ENCODE measurements around the gene TSPAN1. TPM values are rescaled to one million over a fixed set of nuclear protein-coding genes. Genes with fewer than 3 reads are reported as not detected.
A peak's percentile ranks its signal among the peaks of the same experiment; 100 is the strongest.

TSPAN1 gene
- total RNA-seq, 1 experiment from 2014 or later, result not detected

GRCh38 chr1:46196609-46197008 is 21.7 kb downstream of the TSPAN1 start:
- H3K9me3 ChIP-seq (ENCODE audit: low read length), result no peaks in the 10 kb centered on the region
- H3K4me3 ChIP-seq (ENCODE audit: low read length), result no peak overlapping the region
- no peaks in the 10 kb centered on the region for H3K9me2 ChIP-seq (replicated peaks; ENCODE audit: insufficient read depth, low read length)
- H3K79me2 ChIP-seq (ENCODE audit: low read length), result peaks cover 10% of the 10 kb centered on the region
- H3K4me2 ChIP-seq (ENCODE audit: low read depth, low read length, poor library complexity, severe bottlenecking), result no peak overlapping the region
- no peak overlapping the region for H2AFZ ChIP-seq (ENCODE audit: low read length)
- no peaks in the 10 kb centered on the region for H3K36me3 ChIP-seq (ENCODE audit: insufficient read depth, low read length)
- no peak overlapping the region for H3K27ac ChIP-seq (ENCODE audit: low read length)
- H3K9ac ChIP-seq (ENCODE audit: low read length), result no peak overlapping the region; the same call in 1 of the 2 replicates
- peaks cover 25% of the 10 kb centered on the region for H3K4me1 ChIP-seq (ENCODE audit: low read length)
- H4K20me1 ChIP-seq (ENCODE audit: insufficient read depth, low read depth, low read length), result no peaks in the 10 kb centered on the region
- H3K27me3 ChIP-seq (ENCODE audit: low read length), result no peaks in the 10 kb centered on the region
- DNase-seq, result no peak

GRCh38 chr1:46197560-46197963 is 22.7 kb downstream of the TSPAN1 start:
- DNase-seq, result no peak
- H2AFZ ChIP-seq (ENCODE audit: low read length), result peak overlapping the region; percentile 98; the same call in 1 of the 2 replicates
- H3K27ac ChIP-seq (ENCODE audit: low read length), result peak overlapping the region; percentile 60; the same call in 1 of the 2 replicates
- peak overlapping the region; percentile 98 for H3K9ac ChIP-seq (ENCODE audit: low read length)
- H3K36me3 ChIP-seq (ENCODE audit: insufficient read depth, low read length), result no peaks in the 10 kb centered on the region
- peak overlapping the region; percentile 99 for H3K4me3 ChIP-seq (ENCODE audit: low read length)
- peaks cover 10% of the 10 kb centered on the region for H3K79me2 ChIP-seq (ENCODE audit: low read length)
- peaks cover 25% of the 10 kb centered on the region for H3K4me1 ChIP-seq (ENCODE audit: low read length)
- no peaks in the 10 kb centered on the region for H3K9me3 ChIP-seq (ENCODE audit: low read length)
- peak overlapping the region; percentile 91 for H3K4me2 ChIP-seq (ENCODE audit: low read depth, low read length, poor library complexity, severe bottlenecking)
- no peaks in the 10 kb centered on the region for H3K27me3 ChIP-seq (ENCODE audit: low read length)
- no peaks in the 10 kb centered on the region for H4K20me1 ChIP-seq (ENCODE audit: insufficient read depth, low read depth, low read length)
- H3K9me2 ChIP-seq (replicated peaks; ENCODE audit: insufficient read depth, low read length), result no peaks in the 10 kb centered on the region

GRCh38 chr1:46197964-46198811 is 23.3 kb downstream of the TSPAN1 start, which contains the start of gene POMGNT1:
Gene POMGNT1 (minus strand): TSS chr1:46198434. CDS start chr1:46197821, 613 bp downstream.
- Histone ChIP-seq H3K9me2 (replicated peaks; ENCODE audit: insufficient read depth, low read length) (no peaks in the 10 kb centered on the region), H3K9ac (ENCODE audit: low read length) (peak within 1 kb of the TSS; percentile 98), H3K27me3 (ENCODE audit: low read length) (no peaks in the 10 kb centered on the region), H3K4me2 (ENCODE audit: low read depth, low read length, poor library complexity, severe bottlenecking) (peak within 1 kb of the TSS; percentile 91), H3K4me1 (ENCODE audit: low read length) (peaks cover 28% of the 10 kb centered on the region), H2AFZ (ENCODE audit: low read length) (peak within 1 kb of the TSS; percentile 98), H3K79me2 (ENCODE audit: low read length) (peaks cover 10% of the 10 kb centered on the region), H3K4me3 (ENCODE audit: low read length) (peak within 1 kb of the TSS; percentile 99), H3K27ac (ENCODE audit: low read length) (peak within 1 kb of the TSS; percentile 60; the same call in 1 of the 2 replicates), H3K36me3 (ENCODE audit: insufficient read depth, low read length) (no peaks in the 10 kb centered on the region), H4K20me1 (ENCODE audit: insufficient read depth, low read depth, low read length) (no peaks in the 10 kb centered on the region), H3K9me3 (ENCODE audit: low read length) (no peaks in the 10 kb centered on the region)
- DNase-seq, result peak; percentile 90

GRCh38 chr1:46199233-46199749 is 24.4 kb downstream of the TSPAN1 start:
- Histone ChIP-seq H3K9ac (ENCODE audit: low read length) (peak overlapping the region; percentile 86), H2AFZ (ENCODE audit: low read length) (no peak overlapping the region), H3K27ac (ENCODE audit: low read length) (no peak overlapping the region)

GRCh38 chr1:46203738-46204405 is 29.0 kb downstream of the TSPAN1 start:
- Histone ChIP-seq H4K20me1 (ENCODE audit: insufficient read depth, low read depth, low read length) (no peaks in the 10 kb centered on the region), H3K9me2 (replicated peaks; ENCODE audit: insufficient read depth, low read length) (no peaks in the 10 kb centered on the region), H3K36me3 (ENCODE audit: insufficient read depth, low read length) (no peaks in the 10 kb centered on the region), H3K79me2 (ENCODE audit: low read length) (no peaks in the 10 kb centered on the region), H2AFZ (ENCODE audit: low read length) (no peak overlapping the region; the same call in 1 of the 2 replicates), H3K4me2 (ENCODE audit: low read depth, low read length, poor library complexity, severe bottlenecking) (no peak overlapping the region), H3K9me3 (ENCODE audit: low read length) (no peaks in the 10 kb centered on the region), H3K9ac (ENCODE audit: low read length) (no peak overlapping the region), H3K27me3 (ENCODE audit: low read length) (no peaks in the 10 kb centered on the region), H3K4me3 (ENCODE audit: low read length) (no peak overlapping the region; the same call in 1 of the 2 replicates), H3K27ac (ENCODE audit: low read length) (no peak overlapping the region), H3K4me1 (ENCODE audit: low read length) (peaks cover 12% of the 10 kb centered on the region)
- no peak for DNase-seq

More at GRCh38 chr1:46199233-46199749, 24.4 kb downstream of the TSPAN1 start:
- H3K4me3 ChIP-seq (ENCODE audit: low read length), result peak overlapping the region; percentile 99
- H4K20me1 ChIP-seq (ENCODE audit: insufficient read depth, low read depth, low read length), result no peaks in the 10 kb centered on the region
- H3K4me1 ChIP-seq (ENCODE audit: low read length), result peaks cover 31% of the 10 kb centered on the region
- H3K27me3 ChIP-seq (ENCODE audit: low read length), result no peaks in the 10 kb centered on the region
- peaks cover 10% of the 10 kb centered on the region for H3K79me2 ChIP-seq (ENCODE audit: low read length)
- H3K36me3 ChIP-seq (ENCODE audit: insufficient read depth, low read length), result no peaks in the 10 kb centered on the region
- H3K4me2 ChIP-seq (ENCODE audit: low read depth, low read length, poor library complexity, severe bottlenecking), result peak overlapping the region; percentile 76
- H3K9me2 ChIP-seq (replicated peaks; ENCODE audit: insufficient read depth, low read length), result no peaks in the 10 kb centered on the region
- DNase-seq, result no peak
- no peaks in the 10 kb centered on the region for H3K9me3 ChIP-seq (ENCODE audit: low read length)

- no peak overlapping the region for H3K4me2 ChIP-seq (ENCODE audit: low read depth, low read length, poor library complexity, severe bottlenecking)
- no peaks in the 10 kb centered on the region for H4K20me1 ChIP-seq (ENCODE audit: insufficient read depth, low read depth, low read length)
- H3K36me3 ChIP-seq (ENCODE audit: insufficient read depth, low read length), result no peaks in the 10 kb centered on the region
- no peak overlapping the region for H3K27ac ChIP-seq (ENCODE audit: low read length)
- H3K9me3 ChIP-seq (ENCODE audit: low read length), result no peaks in the 10 kb centered on the region
- DNase-seq, result no peak
- no peak overlapping the region for H2AFZ ChIP-seq (ENCODE audit: low read length)
- H3K27me3 ChIP-seq (ENCODE audit: low read length), result no peaks in the 10 kb centered on the region
- H3K4me1 ChIP-seq (ENCODE audit: low read length), result peaks cover 7% of the 10 kb centered on the region
- H3K9ac ChIP-seq (ENCODE audit: low read length), result no peak overlapping the region
- no peak overlapping the region for H3K4me3 ChIP-seq (ENCODE audit: low read length)
- no peaks in the 10 kb centered on the region for H3K79me2 ChIP-seq (ENCODE audit: low read length)
- no peaks in the 10 kb centered on the region for H3K9me2 ChIP-seq (replicated peaks; ENCODE audit: insufficient read depth, low read length)
Observed at GRCh38 chr1:46204406-46204742, 29.5 kb downstream of the TSPAN1 start.

- H3K27me3 ChIP-seq (ENCODE audit: low read length), result no peaks in the 10 kb centered on the region
- no peaks in the 10 kb centered on the region for H4K20me1 ChIP-seq (ENCODE audit: insufficient read depth, low read depth, low read length)
- peaks cover 6% of the 10 kb centered on the region for H3K4me1 ChIP-seq (ENCODE audit: low read length)
- H3K9ac ChIP-seq (ENCODE audit: low read length), result no peak overlapping the region
- no peaks in the 10 kb centered on the region for H3K9me3 ChIP-seq (ENCODE audit: low read length)
- no peak for DNase-seq
- H3K36me3 ChIP-seq (ENCODE audit: insufficient read depth, low read length), result no peaks in the 10 kb centered on the region
- H3K9me2 ChIP-seq (replicated peaks; ENCODE audit: insufficient read depth, low read length), result no peaks in the 10 kb centered on the region
- no peak overlapping the region for H3K4me2 ChIP-seq (ENCODE audit: low read depth, low read length, poor library complexity, severe bottlenecking)
- no peak overlapping the region for H2AFZ ChIP-seq (ENCODE audit: low read length)
- H3K27ac ChIP-seq (ENCODE audit: low read length), result no peak overlapping the region
- H3K4me3 ChIP-seq (ENCODE audit: low read length), result no peak overlapping the region
- H3K79me2 ChIP-seq (ENCODE audit: low read length), result no peaks in the 10 kb centered on the region
Observed at GRCh38 chr1:46205141-46205540, 30.3 kb downstream of the TSPAN1 start.

GRCh38 chr1:46205791-46206190 is 30.9 kb downstream of the TSPAN1 start:
- H3K9ac ChIP-seq (ENCODE audit: low read length), result no peak overlapping the region
- no peaks in the 10 kb centered on the region for H3K27me3 ChIP-seq (ENCODE audit: low read length)
- H3K79me2 ChIP-seq (ENCODE audit: low read length), result no peaks in the 10 kb centered on the region
- H3K27ac ChIP-seq (ENCODE audit: low read length), result no peak overlapping the region
- H3K9me3 ChIP-seq (ENCODE audit: low read length), result no peaks in the 10 kb centered on the region
- no peak overlapping the region for H2AFZ ChIP-seq (ENCODE audit: low read length)
- H3K4me1 ChIP-seq (ENCODE audit: low read length), result peaks cover 6% of the 10 kb centered on the region
- no peak overlapping the region for H3K4me2 ChIP-seq (ENCODE audit: low read depth, low read length, poor library complexity, severe bottlenecking)
- DNase-seq, result no peak
- H4K20me1 ChIP-seq (ENCODE audit: insufficient read depth, low read depth, low read length), result no peaks in the 10 kb centered on the region
- no peaks in the 10 kb centered on the region for H3K36me3 ChIP-seq (ENCODE audit: insufficient read depth, low read length)
- no peaks in the 10 kb centered on the region for H3K9me2 ChIP-seq (replicated peaks; ENCODE audit: insufficient read depth, low read length)
- no peak overlapping the region for H3K4me3 ChIP-seq (ENCODE audit: low read length)
